ENCODE measurements around the gene IFT43.
A peak's percentile ranks its signal among the peaks of the same experiment; 100 is the strongest.

Gene IFT43

GRCh38 chr14:76083796-76084765 is 98.5 kb downstream of the IFT43 start:
- peak; percentile 20 to 40 for DNase-seq

- DNase-seq, result no peak
These were observed 99.8 kb downstream of the IFT43 start for GRCh38 chr14:76085358-76085757.

GRCh38 chr14:76086636-76087035 is 101.1 kb downstream of the IFT43 start:
- peak; percentile 12 to 46 for DNase-seq

GRCh38 chr14:76088326-76088725 is 102.8 kb downstream of the IFT43 start:
- no peak for DNase-seq

GRCh38 chr14:76088771-76089571 is 103.4 kb downstream of the IFT43 start:
- no peak for DNase-seq

GRCh38 chr14:76089575-76089974 is 104.0 kb downstream of the IFT43 start:
- no peak for DNase-seq

GRCh38 chr14:76090616-76091391 is 105.2 kb downstream of the IFT43 start:
- peak; percentile 38 to 40 for DNase-seq

- no peak for DNase-seq
These were observed 107.5 kb downstream of the IFT43 start for GRCh38 chr14:76093077-76093476.

- no peak for DNase-seq
These were observed 110.7 kb downstream of the IFT43 start for GRCh38 chr14:76096257-76096656.

- no peak for DNase-seq
These were observed 112.0 kb downstream of the IFT43 start for GRCh38 chr14:76097547-76097946.

- no peak for DNase-seq
These were observed 112.5 kb downstream of the IFT43 start for GRCh38 chr14:76098047-76098446.

GRCh38 chr14:76098916-76099675 is 113.5 kb downstream of the IFT43 start:
- DNase-seq, result no peak

- no peak for DNase-seq
These were observed 114.7 kb downstream of the IFT43 start for GRCh38 chr14:76100236-76100635.

- no peak for DNase-seq
These were observed 116.1 kb downstream of the IFT43 start for GRCh38 chr14:76101391-76102379.

GRCh38 chr14:76104802-76105355 is 119.3 kb downstream of the IFT43 start:
- no peak for DNase-seq

GRCh38 chr14:76106188-76106587 is 120.6 kb downstream of the IFT43 start:
- DNase-seq, result no peak

- DNase-seq, result no peak
These were observed 123.7 kb downstream of the IFT43 start for GRCh38 chr14:76109087-76109880.

- DNase-seq, result no peak
These were observed 127.5 kb downstream of the IFT43 start for GRCh38 chr14:76112889-76113624.

GRCh38 chr14:76113691-76114090 is 128.1 kb downstream of the IFT43 start:
- no peak for DNase-seq

Data from hippocampal formation (tissue), 2 donors.